H7 (cell line): ENCODE data around the gene ABCA10. TPM values are rescaled to one million over a fixed set of nuclear protein-coding genes. Genes with fewer than 3 reads are reported as not detected.

ENCODE experiments used
- DNase-seq: peaks from one replicate; pipeline ENCODE4 v3.0.0; 2012
- H3K27me3 ChIP-seq: 2 replicates; pipeline ENCODE4 v1.6.0; 2011; ENCODE audit warnings: mild to moderate bottlenecking, low read length; ENCODE audit not compliant: control insufficient read depth, insufficient read depth
- H3K36me3 ChIP-seq: replicated peaks from 2 replicates; pipeline ENCODE4 v1.5.1; 2011; ENCODE audit warnings: low read length; ENCODE audit not compliant: control insufficient read depth, insufficient read depth
- H3K4me3 ChIP-seq: 2 replicates; pipeline ENCODE4 v1.5.1; 2011; ENCODE audit warnings: low read depth, mild to moderate bottlenecking, control low read depth, low read length, moderate library complexity; ENCODE audit not compliant: insufficient read depth
- total RNA-seq: library from RNA; depleted of rRNA; stranded (reverse); fragments of >200 nt; shearing (Covaris generic); gene quantifications from 2 replicates; pipeline ENCODE4 v1.2.3, GENCODE V29; 2014

ABCA10 gene
- total RNA-seq, 1 experiment from 2014 or later: not detected

DNA sequence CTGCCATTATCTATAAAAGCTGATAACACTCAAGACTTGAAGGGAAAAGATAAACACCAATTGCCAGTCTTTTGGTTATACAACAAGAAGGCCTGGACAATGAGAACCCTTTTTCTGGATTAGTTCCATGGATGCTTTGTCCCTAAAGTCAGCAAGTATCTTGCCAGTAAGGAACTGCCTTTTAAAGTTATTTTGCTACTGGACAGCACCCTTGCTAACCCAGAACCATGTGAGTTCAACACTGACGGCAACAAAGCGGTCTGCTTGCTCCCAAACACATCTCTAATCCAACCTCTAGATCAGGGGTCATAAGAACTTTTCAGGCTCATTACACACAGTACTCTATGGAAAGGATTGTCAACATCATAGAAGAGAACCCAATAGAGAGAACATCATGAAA lies 61.7 kb downstream of the ABCA10 start:
- no peak for DNase-seq
- Histone ChIP-seq H3K36me3 (no peaks in the 10 kb centered on the region), H3K4me3 (no peak overlapping the region), H3K27me3 (no peaks in the 10 kb centered on the region)

DNA sequence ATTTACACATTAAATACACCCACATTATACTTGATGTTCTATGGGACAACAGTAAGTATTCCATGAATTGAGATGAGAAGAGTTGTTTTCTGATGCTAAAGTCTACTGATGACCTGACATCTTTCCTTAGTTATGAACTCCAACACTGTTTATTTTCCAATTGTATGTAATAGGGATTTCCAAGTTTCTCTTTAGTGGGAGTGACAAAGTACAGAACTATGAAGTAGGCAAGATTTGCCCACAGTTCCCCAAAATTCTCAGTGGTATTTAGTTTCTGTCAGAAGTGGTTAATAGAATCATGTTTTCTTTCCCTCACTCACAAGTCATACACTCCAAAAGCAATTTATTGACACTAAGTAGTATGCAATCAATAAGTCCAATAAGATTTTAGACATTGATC lies 64.4 kb downstream of the ABCA10 start:
- DNase-seq: no peak
- H3K4me3 ChIP-seq: no peak overlapping the region
- no peaks in the 10 kb centered on the region for H3K36me3 ChIP-seq
- no peaks in the 10 kb centered on the region for H3K27me3 ChIP-seq

DNA sequence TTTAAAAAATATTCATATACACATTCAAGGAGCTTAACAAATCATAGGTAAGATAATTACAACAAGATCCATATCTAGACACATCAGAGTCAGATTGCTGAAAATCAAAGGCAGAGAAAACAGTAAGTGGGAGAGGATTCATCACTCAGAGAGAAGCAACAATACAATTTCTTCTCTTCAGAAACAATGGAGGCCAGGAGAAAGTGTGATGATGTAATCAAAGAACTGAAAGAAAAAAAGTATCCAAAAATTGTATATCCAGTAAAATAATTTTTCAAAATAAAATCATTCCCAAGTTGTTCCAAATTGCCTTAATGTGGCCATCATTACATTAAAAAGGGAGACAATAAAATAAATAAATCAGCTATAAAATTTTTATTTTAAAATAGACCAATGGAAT lies 69.2 kb downstream of the ABCA10 start:
- DNase-seq: no peak
- no peaks in the 10 kb centered on the region for H3K36me3 ChIP-seq
- H3K4me3 ChIP-seq: no peak overlapping the region
- no peaks in the 10 kb centered on the region for H3K27me3 ChIP-seq

DNA sequence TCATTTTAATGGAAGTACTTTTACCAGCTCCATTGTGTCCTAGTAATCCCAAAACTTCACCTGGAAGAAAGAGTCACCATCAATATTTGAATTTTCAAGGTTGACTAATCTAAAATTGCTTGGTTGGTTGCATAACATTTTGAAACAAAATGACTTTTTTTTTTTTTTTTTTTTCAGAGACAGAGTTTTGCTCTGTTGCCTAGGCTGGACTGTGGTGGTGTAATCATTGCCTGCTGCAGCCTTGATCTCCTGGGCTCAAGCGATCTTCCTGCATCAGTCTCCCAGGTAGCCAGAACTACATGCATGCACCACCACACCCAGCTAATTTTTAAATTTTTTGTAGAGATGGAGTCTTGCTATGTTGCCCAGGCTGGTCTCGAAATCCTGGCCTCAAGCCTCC lies 74.4 kb downstream of the ABCA10 start:
- H3K4me3 ChIP-seq: no peak overlapping the region
- no peaks in the 10 kb centered on the region for H3K27me3 ChIP-seq
- no peak for DNase-seq
- no peaks in the 10 kb centered on the region for H3K36me3 ChIP-seq

DNA sequence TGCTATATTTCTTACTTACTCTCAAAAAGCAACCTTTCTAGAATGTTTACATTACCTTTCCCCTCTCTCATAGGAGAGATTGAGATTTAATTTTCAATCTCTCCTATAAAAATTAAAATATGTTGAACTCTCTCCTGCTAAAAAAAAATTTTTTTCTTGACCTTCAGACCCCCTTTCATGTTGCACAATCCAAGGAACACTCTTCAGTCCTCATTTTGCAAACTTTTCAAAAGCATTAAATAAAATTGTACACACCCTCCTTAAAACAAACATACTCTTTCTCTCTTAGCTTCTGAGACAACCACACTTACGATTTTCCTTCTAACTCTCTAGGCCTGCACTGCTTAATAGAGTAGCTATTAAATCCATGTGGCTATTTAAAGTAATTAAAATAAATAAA lies 78.3 kb downstream of the ABCA10 start:
- H3K4me3 ChIP-seq: no peak overlapping the region
- DNase-seq: no peak
- no peaks in the 10 kb centered on the region for H3K27me3 ChIP-seq
- no peaks in the 10 kb centered on the region for H3K36me3 ChIP-seq

DNA sequence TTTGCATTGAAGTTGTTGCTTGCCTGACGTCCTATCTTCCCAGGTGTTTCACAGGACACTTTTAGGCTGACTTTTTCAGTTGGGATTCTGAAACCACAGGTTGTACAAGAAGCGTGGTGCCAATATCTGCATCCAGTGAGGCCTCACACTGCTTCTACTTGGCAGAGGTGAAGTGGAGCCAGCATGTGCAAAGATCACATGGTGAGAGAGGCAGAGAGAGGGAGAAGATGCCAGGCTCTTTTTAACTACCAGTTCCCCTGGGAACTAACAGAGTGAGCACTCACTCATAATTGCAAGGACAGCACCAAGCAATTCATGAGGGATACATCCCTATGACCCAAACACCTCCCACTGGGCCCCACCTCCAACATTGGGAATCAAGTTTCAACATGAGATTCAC lies 81.2 kb downstream of the ABCA10 start:
- DNase-seq: no peak
- no peaks in the 10 kb centered on the region for H3K27me3 ChIP-seq
- no peaks in the 10 kb centered on the region for H3K36me3 ChIP-seq
- H3K4me3 ChIP-seq: no peak overlapping the region

DNA sequence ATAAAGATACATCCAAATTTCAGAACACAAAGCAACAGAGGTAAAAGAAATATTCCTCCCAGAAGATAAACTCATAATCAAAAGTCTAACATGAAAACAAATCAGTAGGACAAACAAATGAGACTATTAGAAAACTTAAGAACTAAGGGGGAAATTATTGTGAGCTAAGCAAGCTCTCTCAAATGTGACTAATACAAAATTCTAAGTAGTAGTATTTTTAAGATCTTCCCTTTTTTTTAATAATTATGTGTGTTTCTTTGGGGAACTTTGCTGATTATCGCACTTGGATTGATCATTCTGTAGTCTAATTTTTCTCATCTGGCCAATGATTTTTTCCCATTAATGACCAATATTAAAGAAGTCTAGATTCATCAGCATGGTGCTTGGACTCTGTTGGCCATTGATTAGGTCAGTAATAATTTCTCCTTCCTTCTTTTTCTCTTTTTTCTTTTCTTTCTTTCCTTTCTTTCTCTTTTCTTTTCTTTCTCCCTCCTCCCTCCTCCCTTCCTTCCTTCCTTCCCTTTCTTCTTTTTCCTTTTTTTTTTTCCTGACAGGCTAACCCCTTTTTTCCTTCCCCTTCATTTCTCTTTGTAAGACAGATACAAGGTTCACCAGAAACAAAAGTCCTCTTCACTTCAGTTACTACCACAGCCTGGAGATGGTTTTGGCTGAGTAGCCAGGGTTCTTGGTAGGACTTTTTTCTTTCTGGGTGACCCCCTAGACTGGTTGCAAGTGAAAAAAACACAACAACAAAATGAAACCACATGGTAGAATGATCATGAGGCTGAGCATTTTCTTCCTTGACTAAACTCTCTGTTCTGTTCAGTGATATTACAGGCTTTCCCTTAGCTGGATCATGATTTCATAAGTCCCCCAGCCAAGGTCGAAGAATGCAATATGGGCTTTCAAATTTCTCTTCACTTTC lies 84.0 kb downstream of the ABCA10 start:
- Histone ChIP-seq H3K4me3 (no peak overlapping the region), H3K27me3 (no peaks in the 10 kb centered on the region), H3K36me3 (no peaks in the 10 kb centered on the region)
- DNase-seq: no peak

DNA sequence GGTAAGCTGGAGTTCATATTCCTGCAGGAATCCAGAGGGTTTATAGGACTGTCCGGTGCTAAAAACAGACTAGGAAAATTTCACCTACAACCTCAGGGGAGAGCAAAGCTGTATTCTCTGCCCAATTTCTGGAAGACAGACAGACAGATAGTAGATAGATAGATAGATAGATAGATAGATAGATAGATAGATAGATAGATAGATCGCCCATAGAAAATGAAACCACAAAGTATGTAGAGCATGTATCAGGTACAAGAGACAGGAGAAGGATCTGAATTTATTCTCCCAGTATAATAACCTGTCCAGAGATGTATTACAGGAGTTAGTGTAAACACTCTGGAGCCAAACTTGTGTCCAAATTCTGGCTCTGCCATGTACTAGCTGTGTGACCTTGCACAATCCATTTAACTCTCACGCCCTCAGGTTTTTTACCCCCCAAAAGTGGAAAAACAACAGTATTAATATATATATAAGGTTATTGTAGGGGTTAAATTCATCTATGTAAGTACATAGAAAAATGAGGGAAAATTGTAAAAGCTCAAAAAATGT lies 84.9 kb downstream of the ABCA10 start:
- no peaks in the 10 kb centered on the region for H3K27me3 ChIP-seq
- no peak overlapping the region for H3K4me3 ChIP-seq
- DNase-seq: no peak
- H3K36me3 ChIP-seq: no peaks in the 10 kb centered on the region

DNA sequence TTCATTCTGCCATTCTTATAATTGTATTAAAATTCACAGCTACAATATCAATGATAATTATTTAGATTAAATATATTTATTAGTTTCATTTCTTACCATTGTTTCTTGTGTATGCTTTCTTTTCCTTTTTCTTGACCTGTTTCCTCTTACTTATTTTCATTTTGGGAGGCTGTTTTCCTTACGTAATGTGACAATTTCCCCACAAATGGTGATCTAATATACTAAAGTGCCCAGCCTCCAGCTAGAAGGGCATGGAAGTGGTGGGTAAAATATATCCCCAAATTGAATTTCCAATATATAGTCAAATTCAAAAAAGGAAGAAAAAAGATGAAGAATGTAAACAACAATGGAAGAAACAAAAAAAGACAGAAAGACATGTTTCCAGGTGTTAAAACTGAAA lies 85.5 kb downstream of the ABCA10 start:
- no peak for DNase-seq

DNA sequence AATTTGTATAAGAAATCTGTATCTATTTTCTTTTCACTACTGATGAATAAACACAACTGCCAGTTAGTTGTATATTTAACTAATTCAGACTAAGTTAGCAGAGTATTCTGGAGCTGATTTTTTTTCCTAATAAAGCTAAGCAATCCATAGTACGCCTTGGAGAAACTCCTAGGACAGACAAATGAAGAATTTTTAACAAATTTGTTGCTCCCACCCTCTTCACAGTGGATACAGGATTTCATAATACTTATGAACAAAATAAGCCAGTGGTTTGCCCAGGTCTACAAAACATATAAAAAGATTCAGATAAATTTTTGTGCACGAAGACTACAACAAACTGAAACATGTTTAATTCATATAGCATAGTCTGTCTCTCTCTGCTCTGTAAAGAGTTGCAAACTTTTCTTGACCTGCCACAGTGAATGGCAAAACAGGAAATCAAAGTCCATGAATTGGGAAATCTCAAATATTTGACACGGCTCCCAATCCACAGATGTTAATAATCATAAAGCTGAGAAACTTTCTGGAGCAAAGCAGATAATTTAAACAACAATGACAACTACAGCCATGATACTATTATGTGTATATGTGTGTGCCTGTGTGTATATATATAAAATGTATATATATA lies 86.3 kb downstream of the ABCA10 start:
- Histone ChIP-seq H3K36me3 (no peaks in the 10 kb centered on the region), H3K4me3 (no peak overlapping the region), H3K27me3 (no peaks in the 10 kb centered on the region)
- DNase-seq: no peak

More for the DNA sequence above, 85.5 kb downstream of the ABCA10 start:
- H3K4me3 ChIP-seq: no peak overlapping the region
- no peaks in the 10 kb centered on the region for H3K36me3 ChIP-seq
- H3K27me3 ChIP-seq: no peaks in the 10 kb centered on the region

DNA sequence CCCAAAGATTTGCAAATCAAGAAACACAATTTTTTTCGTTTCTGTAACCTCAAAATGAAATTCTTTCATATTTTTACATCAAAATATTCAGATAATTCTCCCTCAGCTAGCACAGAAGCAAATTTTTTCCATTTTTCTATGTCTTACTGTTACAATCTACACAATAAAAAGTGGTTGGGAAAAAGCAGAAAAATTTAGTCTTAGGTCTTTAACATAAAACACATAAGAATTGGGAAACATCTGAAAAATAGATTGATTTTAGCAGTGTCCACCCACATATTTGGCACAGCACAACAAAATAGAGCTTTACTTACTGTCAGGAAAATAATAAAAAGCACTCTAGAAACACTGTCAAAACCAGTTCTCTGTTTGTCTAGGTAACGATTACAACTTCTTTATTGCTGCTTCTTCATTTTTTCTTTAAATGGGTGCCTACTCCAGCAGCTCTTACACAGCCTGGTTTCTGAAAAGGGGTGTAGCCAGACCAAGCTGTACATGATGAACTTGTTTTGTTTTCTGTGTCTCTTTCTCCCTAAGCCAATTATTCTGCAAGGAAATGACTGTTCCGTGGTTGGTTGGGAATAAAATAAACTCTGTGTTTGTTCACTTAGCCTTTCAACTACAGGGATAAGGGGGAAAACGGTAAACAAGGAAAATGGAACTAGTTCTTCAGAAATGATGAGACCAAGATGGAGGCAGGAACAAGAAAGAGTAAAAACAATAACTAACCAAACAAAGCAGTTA lies 87.0 kb downstream of the ABCA10 start, which contains the start of gene ABCA6:
Gene ABCA6, minus strand, starts transcription at position 465 of the 744 bp plus-strand sequence. CDS start 1,192 bp downstream, outside the sequence.
- H3K27me3 ChIP-seq: no peaks in the 10 kb centered on the region
- no peak for DNase-seq
- no peaks in the 10 kb centered on the region for H3K36me3 ChIP-seq
- no peak within 1 kb of the TSS for H3K4me3 ChIP-seq

DNA sequence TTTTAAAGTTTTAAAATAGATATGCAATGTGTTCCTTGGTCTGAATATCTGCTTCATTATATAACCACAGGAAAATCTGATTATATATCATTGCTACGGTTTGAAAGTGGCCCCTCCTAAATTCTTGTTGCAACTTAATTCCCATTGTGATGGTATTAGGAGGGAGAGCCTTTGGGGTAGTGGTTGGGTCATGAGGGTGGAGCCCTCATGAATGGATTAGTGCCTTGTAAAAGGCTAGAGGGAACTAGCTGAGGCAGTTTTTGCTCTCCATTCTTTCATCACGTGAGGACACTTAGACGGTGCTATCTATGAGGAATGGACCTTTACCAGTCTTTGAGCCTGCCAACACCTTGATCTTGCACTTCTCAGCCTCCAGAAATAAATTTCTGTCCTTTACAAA lies 94.5 kb downstream of the ABCA10 start:
- no peaks in the 10 kb centered on the region for H3K27me3 ChIP-seq
- no peak for DNase-seq
- H3K36me3 ChIP-seq: no peaks in the 10 kb centered on the region
- no peak overlapping the region for H3K4me3 ChIP-seq

DNA sequence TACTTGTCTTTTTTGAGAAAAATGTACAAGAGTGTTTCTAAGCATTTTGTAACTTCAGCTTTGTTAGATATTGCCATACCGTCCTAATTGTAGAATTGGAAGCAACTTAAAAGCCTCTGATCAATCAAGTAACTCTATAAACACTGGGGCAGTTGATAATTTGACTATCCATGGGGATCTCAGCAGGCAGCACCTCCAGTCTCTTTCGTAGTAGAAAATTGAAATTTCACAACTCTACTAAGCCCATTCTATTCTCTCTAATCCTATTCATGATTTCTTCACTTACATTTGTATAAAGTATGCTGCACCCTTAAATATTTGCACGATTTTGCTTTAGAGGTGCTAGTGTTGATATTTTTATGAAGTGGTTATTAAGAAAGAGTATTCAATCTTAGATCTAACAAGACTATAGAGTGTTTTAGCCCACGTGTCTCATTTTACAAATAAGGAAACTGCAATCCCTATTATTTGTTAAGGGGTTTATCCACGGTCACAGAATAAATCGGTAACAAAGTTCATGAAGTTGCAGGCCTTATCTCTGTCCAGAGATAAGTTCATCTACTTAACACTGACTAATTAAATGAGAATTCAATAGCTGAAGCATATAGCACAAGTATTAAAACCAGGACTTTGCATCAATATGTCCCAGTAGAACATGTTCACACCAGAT lies 97.9 kb downstream of the ABCA10 start:
- no peak overlapping the region for H3K4me3 ChIP-seq
- H3K27me3 ChIP-seq: no peaks in the 10 kb centered on the region
- no peaks in the 10 kb centered on the region for H3K36me3 ChIP-seq
- DNase-seq: no peak

DNA sequence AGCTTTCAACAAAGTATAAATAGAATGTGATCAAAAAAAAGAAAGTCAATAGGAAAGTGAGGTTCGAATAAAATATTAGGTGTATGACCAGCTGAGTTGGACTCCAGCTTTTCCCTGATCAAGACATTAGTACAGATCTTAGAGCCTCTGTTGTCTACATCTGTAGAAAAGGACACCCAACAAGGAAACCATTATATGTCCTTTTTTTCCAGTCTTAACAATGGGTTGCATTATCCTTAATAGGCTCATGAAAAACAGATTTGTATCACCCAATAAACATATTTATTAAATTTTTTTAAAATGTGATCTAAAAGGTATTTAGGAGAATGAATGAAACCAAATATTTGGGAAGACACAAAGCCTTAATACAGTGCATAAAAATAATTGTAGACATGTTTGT lies 105.0 kb downstream of the ABCA10 start:
- no peak for DNase-seq
- Histone ChIP-seq H3K4me3 (no peak overlapping the region), H3K36me3 (no peaks in the 10 kb centered on the region), H3K27me3 (no peaks in the 10 kb centered on the region)
